Parathyroid adenoma (tissue), 2 donors: ENCODE data around the gene UTP15.

Source experiments
- H2AFZ ChIP-seq: fragments of 300-600 bp; sonication (generic); one replicate; pipeline ENCODE4 v1.7.0; 2017; ENCODE audit warnings: antibody characterized with exemption, mild to moderate bottlenecking
- H3K27ac ChIP-seq: fragments of 300-600 bp; sonication (generic); one replicate; pipeline ENCODE4 v1.7.0; 2017
- H3K27me3 ChIP-seq: fragments of 300-600 bp; sonication (generic); one replicate; pipeline ENCODE4 v1.7.0; 2017; ENCODE audit warnings: low read length; ENCODE audit not compliant: control insufficient read depth, insufficient read depth
- H3K36me3 ChIP-seq: fragments of 300-600 bp; sonication (generic); one replicate; pipeline ENCODE4 v1.7.0; 2017; ENCODE audit warnings: low read length; ENCODE audit not compliant: control insufficient read depth, insufficient read depth
- H3K4me1 ChIP-seq: fragments of 300-600 bp; sonication (generic); one replicate; pipeline ENCODE4 v1.7.0; 2017; ENCODE audit warnings: control low read depth
- H3K4me2 ChIP-seq: fragments of 300-600 bp; sonication (generic); one replicate; pipeline ENCODE4 v1.7.0; 2017; ENCODE audit warnings: low read length
- H3K4me3 ChIP-seq: fragments of 300-600 bp; sonication (generic); one replicate; pipeline ENCODE4 v1.7.0; 2017; ENCODE audit warnings: low read depth, low read length
- H3K79me2 ChIP-seq: fragments of 300-600 bp; sonication (generic); one replicate; pipeline ENCODE4 v1.7.0; 2017; ENCODE audit warnings: control low read depth
- H3K9ac ChIP-seq: fragments of 300-600 bp; sonication (generic); one replicate; pipeline ENCODE4 v1.7.0; 2017; ENCODE audit warnings: mild to moderate bottlenecking
- H3K9me3 ChIP-seq: fragments of 300-600 bp; sonication (generic); one replicate; pipeline ENCODE4 v1.7.0; 2017; ENCODE audit warnings: low read length; ENCODE audit not compliant: control insufficient read depth
- TF ChIP-seq, protein P1 (sequence below): fragments of 300-600 bp; sonication (generic); IDR thresholded peaks from one replicate; pipeline ENCODE4 v1.7.0; 2017; ENCODE audit warnings: antibody characterized with exemption, mild to moderate bottlenecking
- donor health status: primary hyperparathyroidism.

The UTP15 gene

DNA sequence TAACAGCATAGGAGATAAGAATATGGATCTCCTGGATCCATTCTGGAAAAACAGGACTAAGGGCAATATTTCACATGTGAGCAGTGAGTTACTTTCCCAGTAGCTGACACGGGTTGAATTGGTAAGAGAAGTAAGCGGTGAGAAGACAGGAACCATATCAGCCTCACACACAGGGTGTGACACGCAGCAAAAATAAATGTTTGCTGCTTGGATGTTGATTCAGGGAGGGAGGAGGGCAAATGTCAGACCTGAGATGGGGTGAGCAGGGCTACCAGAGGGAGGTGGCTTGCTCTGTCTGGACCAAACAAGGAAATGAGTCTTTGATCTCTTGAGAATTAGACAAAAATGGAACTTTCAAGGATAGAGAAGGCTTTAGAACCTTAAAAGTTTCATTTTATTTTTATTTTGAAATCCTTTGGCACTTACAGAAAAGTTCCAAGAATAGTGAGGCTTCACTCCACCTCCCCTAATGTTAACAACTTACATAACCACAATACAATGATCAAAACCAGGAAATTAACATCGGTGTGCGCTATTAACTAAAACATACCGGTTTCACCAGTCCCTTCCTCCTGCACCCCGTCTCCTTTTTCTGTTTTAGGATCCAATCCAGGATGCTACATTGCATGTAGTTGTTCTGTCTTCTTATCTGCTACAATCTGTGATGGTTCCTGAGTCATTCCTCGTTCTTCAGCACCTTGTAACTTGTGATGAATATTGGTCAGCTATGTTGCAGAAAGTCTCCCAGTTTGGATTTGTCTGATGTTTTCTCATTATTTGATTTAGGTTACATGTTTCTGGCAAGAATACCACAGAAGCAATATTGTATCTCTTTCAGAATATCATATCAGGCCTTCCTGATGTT is 39.9 kb downstream of the UTP15 start:
- no peaks in the 10 kb centered on the region for H3K4me1 ChIP-seq
- no peaks in the 10 kb centered on the region for H3K79me2 ChIP-seq
- no peaks in the 10 kb centered on the region for H3K27me3 ChIP-seq
- TF ChIP-seq, protein P1, sequence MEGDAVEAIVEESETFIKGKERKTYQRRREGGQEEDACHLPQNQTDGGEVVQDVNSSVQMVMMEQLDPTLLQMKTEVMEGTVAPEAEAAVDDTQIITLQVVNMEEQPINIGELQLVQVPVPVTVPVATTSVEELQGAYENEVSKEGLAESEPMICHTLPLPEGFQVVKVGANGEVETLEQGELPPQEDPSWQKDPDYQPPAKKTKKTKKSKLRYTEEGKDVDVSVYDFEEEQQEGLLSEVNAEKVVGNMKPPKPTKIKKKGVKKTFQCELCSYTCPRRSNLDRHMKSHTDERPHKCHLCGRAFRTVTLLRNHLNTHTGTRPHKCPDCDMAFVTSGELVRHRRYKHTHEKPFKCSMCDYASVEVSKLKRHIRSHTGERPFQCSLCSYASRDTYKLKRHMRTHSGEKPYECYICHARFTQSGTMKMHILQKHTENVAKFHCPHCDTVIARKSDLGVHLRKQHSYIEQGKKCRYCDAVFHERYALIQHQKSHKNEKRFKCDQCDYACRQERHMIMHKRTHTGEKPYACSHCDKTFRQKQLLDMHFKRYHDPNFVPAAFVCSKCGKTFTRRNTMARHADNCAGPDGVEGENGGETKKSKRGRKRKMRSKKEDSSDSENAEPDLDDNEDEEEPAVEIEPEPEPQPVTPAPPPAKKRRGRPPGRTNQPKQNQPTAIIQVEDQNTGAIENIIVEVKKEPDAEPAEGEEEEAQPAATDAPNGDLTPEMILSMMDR, result no peak
- H3K9me3 ChIP-seq, result no peaks in the 10 kb centered on the region
- H3K9ac ChIP-seq, result no peak overlapping the region
- no peak overlapping the region for H3K4me2 ChIP-seq
- peaks cover 7% of the 10 kb centered on the region for H3K36me3 ChIP-seq
- no peak overlapping the region for H3K4me3 ChIP-seq
- no peak overlapping the region for H2AFZ ChIP-seq
- no peak overlapping the region for H3K27ac ChIP-seq

DNA sequence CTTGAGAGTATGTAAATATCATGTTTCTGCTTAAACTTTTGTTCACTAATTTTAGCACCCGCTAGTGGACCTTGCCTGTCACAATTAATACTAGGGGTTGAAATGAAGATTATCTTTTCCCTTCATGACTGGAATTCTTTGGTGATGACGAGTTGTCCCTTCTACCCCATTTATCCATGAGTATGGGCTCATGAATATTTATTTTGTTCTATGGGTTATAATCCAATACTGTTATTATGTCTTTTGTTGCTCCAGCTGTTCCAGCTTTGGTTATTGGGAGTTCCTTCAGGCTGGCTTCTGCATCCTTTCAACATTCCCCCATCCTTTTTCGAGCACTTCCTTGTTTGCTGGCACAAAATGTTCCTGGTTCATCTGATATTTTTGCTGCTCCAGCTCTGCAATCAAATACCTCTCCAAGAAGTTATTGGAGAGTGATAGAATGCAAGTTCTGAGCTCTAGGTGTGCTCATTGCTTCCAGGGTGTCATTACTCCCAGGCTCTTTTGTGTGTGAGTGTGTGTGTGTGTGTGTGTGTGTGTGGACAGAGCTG is 40.7 kb downstream of the UTP15 start:
- TF ChIP-seq, protein P1, result no peak
- H3K27ac ChIP-seq, result no peak overlapping the region
- H3K4me3 ChIP-seq, result no peak overlapping the region

DNA sequence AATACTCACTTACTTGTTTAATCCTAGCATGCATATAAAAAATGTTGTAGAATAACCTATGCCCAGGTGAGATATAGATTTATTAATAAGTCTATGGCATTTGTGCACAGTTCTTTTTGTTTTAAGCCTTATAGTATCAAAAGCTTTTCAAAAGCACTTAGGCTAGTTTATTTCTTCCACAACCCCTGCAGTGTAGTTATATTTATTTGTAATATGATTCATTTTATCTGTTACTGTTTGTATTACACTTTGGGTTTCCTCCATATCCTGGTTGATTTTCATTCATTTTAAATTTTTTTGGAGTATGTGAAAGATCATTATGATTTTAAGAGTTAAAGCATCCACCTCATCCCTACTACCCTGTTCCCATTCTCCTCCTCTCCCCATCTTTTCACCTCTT is 41.7 kb downstream of the UTP15 start:
- Histone ChIP-seq H3K4me3 (no peak overlapping the region), H2AFZ (no peak overlapping the region), H3K4me1 (no peaks in the 10 kb centered on the region), H3K27me3 (no peaks in the 10 kb centered on the region), H3K27ac (no peak overlapping the region), H3K36me3 (no peaks in the 10 kb centered on the region), H3K9me3 (no peaks in the 10 kb centered on the region), H3K4me2 (no peak overlapping the region), H3K79me2 (no peaks in the 10 kb centered on the region), H3K9ac (no peak overlapping the region)
- TF ChIP-seq, protein P1, result no peak

More for the DNA sequence above, 40.7 kb downstream of the UTP15 start:
- no peaks in the 10 kb centered on the region for H3K27me3 ChIP-seq
- no peaks in the 10 kb centered on the region for H3K4me1 ChIP-seq
- no peaks in the 10 kb centered on the region for H3K79me2 ChIP-seq
- H3K36me3 ChIP-seq, result peaks cover 4% of the 10 kb centered on the region
- no peak overlapping the region for H3K9ac ChIP-seq
- no peak overlapping the region for H2AFZ ChIP-seq
- no peak overlapping the region for H3K4me2 ChIP-seq
- H3K9me3 ChIP-seq, result no peaks in the 10 kb centered on the region

DNA sequence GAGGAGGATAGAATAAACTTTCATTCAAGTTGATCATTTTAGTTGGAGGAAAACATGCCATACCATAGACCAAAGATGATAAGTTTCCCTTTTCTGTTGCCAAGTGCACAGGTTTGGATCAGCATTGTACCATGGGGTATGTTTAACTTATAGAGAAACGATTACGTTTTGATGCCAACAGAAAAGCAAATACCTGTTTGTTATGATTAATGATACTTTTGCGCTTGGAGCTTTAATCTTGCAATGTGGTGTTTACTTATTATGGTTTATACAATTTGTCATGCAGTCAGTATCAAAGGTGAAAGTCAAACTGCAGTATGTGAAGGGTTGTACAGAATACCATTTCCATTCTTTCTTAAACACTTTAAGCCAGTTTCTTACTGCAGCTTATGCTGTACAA is 47.3 kb downstream of the UTP15 start:
- Histone ChIP-seq H3K4me3 (no peak overlapping the region), H3K36me3 (no peaks in the 10 kb centered on the region), H3K9ac (no peak overlapping the region), H3K9me3 (no peaks in the 10 kb centered on the region), H2AFZ (no peak overlapping the region), H3K27ac (no peak overlapping the region), H3K27me3 (no peaks in the 10 kb centered on the region), H3K4me2 (no peak overlapping the region), H3K79me2 (no peaks in the 10 kb centered on the region), H3K4me1 (no peaks in the 10 kb centered on the region)
- TF ChIP-seq, protein P1, result no peak

DNA sequence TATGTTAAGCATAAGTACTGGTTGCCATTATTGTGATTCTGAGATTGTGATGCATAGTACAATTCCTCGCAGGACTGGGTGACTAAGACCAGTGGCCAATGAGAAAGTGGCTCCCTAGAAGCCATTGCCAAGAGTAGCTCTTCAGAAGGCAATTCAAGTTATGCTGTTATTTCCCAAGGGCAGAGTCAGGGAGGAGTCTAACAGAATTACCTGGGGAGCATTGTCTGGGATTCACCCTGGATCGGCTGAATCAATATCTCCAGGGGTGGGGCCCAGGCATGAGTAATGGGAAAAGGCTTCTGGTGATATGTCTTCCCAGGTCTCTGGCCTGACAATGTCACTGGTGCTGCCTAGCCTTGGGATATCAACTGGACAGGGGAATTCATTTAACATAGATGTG is 49.5 kb downstream of the UTP15 start:
- H3K36me3 ChIP-seq, result no peaks in the 10 kb centered on the region
- H3K27ac ChIP-seq, result no peak overlapping the region
- H3K4me3 ChIP-seq, result no peak overlapping the region
- no peak overlapping the region for H3K4me2 ChIP-seq
- no peak overlapping the region for H3K9ac ChIP-seq
- no peaks in the 10 kb centered on the region for H3K79me2 ChIP-seq
- H2AFZ ChIP-seq, result no peak overlapping the region
- no peaks in the 10 kb centered on the region for H3K4me1 ChIP-seq
- TF ChIP-seq, protein P1, result no peak
- no peaks in the 10 kb centered on the region for H3K27me3 ChIP-seq
- no peaks in the 10 kb centered on the region for H3K9me3 ChIP-seq
